Activated B cell treated with CpG ODN at 0.5 μM for 24 hours (primary cell): ENCODE measurements around the gene PSAT1. TPM values are rescaled to one million over a fixed set of nuclear protein-coding genes. Genes with fewer than 3 reads are reported as not detected.

Experiments used
- ATAC-seq: fragments of 200-7000 bp; cut with Tn5 transposase; one replicate; pipeline ENCODE4 v1.10.0; 2021; ENCODE audit warnings: low read depth, mild to moderate bottlenecking, moderate library complexity
- CTCF ChIA-PET: fragments of 350-600 bp; sonication (Branson Sonifier 250); formaldehyde crosslinking; loops from one replicate; lab custom pipeline; 2021; ENCODE audit warnings: antibody characterized with exemption; lab: Charles Lee
- POLR2A ChIA-PET: fragments of 350-600 bp; sonication (Branson Sonifier 250); formaldehyde crosslinking; loops from one replicate; lab custom pipeline; 2021; ENCODE audit warnings: antibody characterized with exemption; lab: Charles Lee
- DNase-seq: peaks from one replicate; pipeline ENCODE4 v3.0.0; 2022
- H3K27ac Mint-ChIP-seq: one replicate; pipeline ENCODE4 v1.8.0; 2020; ENCODE audit warnings: mixed read lengths
- H3K27me3 Mint-ChIP-seq: one replicate; pipeline ENCODE4 v1.8.0; 2021; ENCODE audit warnings: mixed read lengths
- H3K36me3 Mint-ChIP-seq: one replicate; pipeline ENCODE4 v1.8.0; 2021; ENCODE audit warnings: low read depth, mixed read lengths
- H3K4me1 Mint-ChIP-seq: one replicate; pipeline ENCODE4 v1.8.0; 2021; ENCODE audit warnings: mixed read lengths
- H3K4me3 Mint-ChIP-seq: one replicate; pipeline ENCODE4 v1.8.0; 2020; ENCODE audit warnings: mild to moderate bottlenecking, mixed read lengths
- H3K9me3 Mint-ChIP-seq: one replicate; pipeline ENCODE4 v1.8.0; 2020; ENCODE audit warnings: mixed read lengths
- intact Hi-C: fragments of 100-400 bp; cut with micrococcal nuclease; formaldehyde crosslinking; loops from one replicate; pipeline ENCODE4 v1.15.1; 2024
- total RNA-seq: library from RNA; stranded (reverse); gene quantifications from 2 replicates; pipeline ENCODE4 v1.2.3, GENCODE V29; 2022
- TF ChIP-seq, protein P1 (sequence below): fragments of 200-600 bp; IDR thresholded peaks from one replicate; pipeline ENCODE4 v1.8.0; 2022; ENCODE audit warnings: antibody characterized with exemption, mild to moderate bottlenecking

The PSAT1 gene
- total RNA-seq, 1 donor from 2014 or later, result 59.4 TPM

DNA sequence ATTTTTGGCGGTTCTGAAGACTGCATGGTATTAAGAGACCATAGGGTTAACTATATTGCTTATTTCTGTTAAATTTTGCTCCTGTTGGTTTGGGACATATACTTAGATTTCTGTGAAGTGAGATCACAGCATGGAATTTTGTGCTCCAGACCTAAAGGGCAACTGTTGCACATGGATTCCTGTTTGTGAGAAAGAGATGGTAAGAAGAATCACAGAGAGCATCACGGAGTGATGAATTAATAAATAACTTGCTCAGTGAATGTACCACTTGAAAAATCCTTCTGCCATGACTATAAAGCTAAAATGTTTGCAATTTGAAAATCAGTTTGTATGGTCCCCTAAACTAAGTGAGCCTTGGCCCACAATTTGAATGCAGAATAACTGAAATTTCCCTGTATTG is 4.5 kb downstream of the PSAT1 start:
- intact Hi-C loops, result no loop called here
- ATAC-seq (no peak), DNase-seq (no peak)
- Mint-ChIP-seq H3K27me3 (peaks cover 7% of the 10 kb centered on the region), H3K27ac (no peak overlapping the region), H3K36me3 (peaks cover 54% of the 10 kb centered on the region), H3K4me3 (no peak overlapping the region), H3K4me1 (peaks cover 16% of the 10 kb centered on the region), H3K9me3 (no peaks in the 10 kb centered on the region)
- TF ChIP-seq, protein P1, sequence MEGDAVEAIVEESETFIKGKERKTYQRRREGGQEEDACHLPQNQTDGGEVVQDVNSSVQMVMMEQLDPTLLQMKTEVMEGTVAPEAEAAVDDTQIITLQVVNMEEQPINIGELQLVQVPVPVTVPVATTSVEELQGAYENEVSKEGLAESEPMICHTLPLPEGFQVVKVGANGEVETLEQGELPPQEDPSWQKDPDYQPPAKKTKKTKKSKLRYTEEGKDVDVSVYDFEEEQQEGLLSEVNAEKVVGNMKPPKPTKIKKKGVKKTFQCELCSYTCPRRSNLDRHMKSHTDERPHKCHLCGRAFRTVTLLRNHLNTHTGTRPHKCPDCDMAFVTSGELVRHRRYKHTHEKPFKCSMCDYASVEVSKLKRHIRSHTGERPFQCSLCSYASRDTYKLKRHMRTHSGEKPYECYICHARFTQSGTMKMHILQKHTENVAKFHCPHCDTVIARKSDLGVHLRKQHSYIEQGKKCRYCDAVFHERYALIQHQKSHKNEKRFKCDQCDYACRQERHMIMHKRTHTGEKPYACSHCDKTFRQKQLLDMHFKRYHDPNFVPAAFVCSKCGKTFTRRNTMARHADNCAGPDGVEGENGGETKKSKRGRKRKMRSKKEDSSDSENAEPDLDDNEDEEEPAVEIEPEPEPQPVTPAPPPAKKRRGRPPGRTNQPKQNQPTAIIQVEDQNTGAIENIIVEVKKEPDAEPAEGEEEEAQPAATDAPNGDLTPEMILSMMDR, result no peak
- POLR2A ChIA-PET, result no interaction called here
- CTCF ChIA-PET, result no interaction called here

DNA sequence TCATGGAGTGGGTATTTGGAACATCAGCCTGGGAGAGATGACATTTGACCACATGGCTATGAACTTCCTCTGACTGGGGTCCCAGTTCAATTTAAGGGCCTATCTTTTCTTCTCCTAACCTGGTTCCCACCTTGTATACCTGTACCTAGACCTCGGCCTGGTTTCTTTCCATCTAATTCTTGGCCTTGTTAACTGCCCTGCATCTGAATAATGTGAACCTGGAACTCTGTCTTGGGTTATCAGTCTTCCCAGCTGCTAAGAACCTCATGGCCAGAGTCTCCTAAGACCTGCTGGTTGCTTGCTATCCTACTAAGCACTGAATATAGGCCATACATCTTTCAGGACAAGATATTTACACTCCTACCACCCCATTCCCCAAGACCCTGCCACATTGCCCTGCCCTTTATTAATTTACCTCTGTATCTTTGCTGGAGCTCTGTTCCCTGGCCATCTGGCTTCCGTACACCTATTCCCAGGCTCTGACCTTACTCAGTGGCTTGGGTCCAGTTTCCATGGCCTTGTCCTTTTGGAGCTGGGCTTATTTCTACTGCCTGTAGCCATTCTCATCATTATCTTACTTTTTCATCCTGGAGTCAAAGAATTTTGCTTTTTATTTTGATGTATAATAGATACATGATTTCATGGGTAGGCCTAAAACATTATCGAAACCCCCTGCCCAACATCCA is 6.6 kb downstream of the PSAT1 start:
- H3K9me3 Mint-ChIP-seq, result no peaks in the 10 kb centered on the region
- peaks cover 2% of the 10 kb centered on the region for H3K4me1 Mint-ChIP-seq
- DNase-seq (no peak), ATAC-seq (no peak)
- H3K27me3 Mint-ChIP-seq, result peaks cover 4% of the 10 kb centered on the region
- H3K36me3 Mint-ChIP-seq, result peaks cover 69% of the 10 kb centered on the region
- no peak overlapping the region for H3K4me3 Mint-ChIP-seq
- intact Hi-C loops, result no loop called here
- POLR2A ChIA-PET, result no interaction called here
- CTCF ChIA-PET, result no interaction called here
- no peak overlapping the region for H3K27ac Mint-ChIP-seq
- TF ChIP-seq, protein P1, result no peak

DNA sequence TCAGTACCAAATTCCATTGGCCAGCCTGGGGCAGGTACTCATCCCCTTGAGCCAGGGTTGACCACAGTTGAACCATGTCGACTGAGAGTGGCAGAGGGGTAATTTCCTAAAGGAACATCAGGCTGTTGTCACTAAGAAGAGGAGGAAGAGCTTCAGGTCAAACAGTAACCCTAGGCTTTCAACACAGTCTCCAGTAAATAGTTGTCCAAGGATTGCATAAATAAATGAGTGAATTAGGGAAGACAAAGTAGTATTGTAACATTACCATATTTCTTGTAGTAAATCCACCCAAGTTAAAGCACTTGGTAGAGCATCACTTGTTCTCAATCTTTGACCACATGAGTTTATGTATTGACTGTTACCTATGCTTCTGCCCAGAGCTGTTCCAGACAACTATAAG is 7.4 kb downstream of the PSAT1 start:
- no peaks in the 10 kb centered on the region for H3K4me1 Mint-ChIP-seq
- POLR2A ChIA-PET, result no interaction called here

DNA sequence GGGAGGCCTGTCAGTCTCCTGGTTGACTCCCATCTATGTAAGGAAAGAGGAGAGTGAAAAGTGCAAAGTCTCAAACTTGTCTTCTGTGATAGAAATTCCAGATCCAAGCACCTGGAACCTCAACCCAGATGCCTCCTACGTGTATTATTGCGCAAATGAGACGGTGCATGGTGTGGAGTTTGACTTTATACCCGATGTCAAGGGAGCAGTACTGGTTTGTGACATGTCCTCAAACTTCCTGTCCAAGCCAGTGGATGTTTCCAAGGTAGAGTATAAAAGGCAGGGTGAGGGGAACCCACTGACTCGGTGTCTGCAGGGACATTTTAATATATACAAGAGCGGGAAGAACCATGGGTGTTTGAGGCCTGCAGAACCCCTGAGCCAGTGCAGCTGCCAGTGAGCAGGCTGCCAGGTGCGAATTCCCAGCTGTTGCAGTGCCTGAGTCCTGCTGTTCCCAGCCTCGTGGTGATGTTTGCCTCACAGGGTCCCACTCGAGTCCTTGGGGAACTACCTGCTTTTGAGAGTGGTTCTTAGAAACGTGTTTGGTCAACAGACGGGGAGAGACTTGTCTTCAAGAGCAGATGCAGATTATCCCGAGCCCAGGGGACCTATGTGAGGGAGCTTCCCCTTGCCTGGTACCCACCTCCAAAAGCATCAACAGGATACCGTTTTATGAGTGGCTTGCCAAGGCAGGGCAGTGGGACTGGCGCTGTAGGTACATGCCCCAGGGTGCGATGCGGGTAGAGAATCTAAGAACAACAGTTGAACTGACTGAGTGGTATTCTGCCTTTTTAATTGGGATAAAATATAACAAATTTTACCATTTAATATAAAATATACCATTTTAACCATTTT is 9.5 kb downstream of the PSAT1 start:
- Mint-ChIP-seq H3K36me3 (peaks cover 76% of the 10 kb centered on the region), H3K27me3 (no peaks in the 10 kb centered on the region), H3K9me3 (no peaks in the 10 kb centered on the region), H3K4me3 (no peak overlapping the region), H3K4me1 (no peaks in the 10 kb centered on the region), H3K27ac (no peak overlapping the region)
- POLR2A ChIA-PET, result no interaction called here
- intact Hi-C loops, result no loop called here
- ATAC-seq (no peak), DNase-seq (no peak)
- TF ChIP-seq, protein P1, result no peak
- CTCF ChIA-PET, result no interaction called here

More for the DNA sequence above, 7.4 kb downstream of the PSAT1 start:
- Mint-ChIP-seq H3K36me3 (peaks cover 71% of the 10 kb centered on the region), H3K27me3 (peaks cover 4% of the 10 kb centered on the region), H3K9me3 (no peaks in the 10 kb centered on the region), H3K4me3 (no peak overlapping the region), H3K27ac (no peak overlapping the region)
- CTCF ChIA-PET, result no interaction called here
- intact Hi-C loops, result no loop called here
- TF ChIP-seq, protein P1, result no peak
- DNase-seq (no peak), ATAC-seq (no peak)

GRCh38 chr9:78307360-78307759 is 10.4 kb downstream of the PSAT1 start:
- intact Hi-C loops, result no loop called here
- CTCF ChIA-PET, result no interaction called here
- DNase-seq, result no peak

More at GRCh38 chr9:78307360-78307759, 10.4 kb downstream of the PSAT1 start:
- Mint-ChIP-seq H3K9me3 (no peaks in the 10 kb centered on the region), H3K27me3 (no peaks in the 10 kb centered on the region), H3K4me1 (no peaks in the 10 kb centered on the region), H3K4me3 (no peak overlapping the region), H3K36me3 (peaks cover 72% of the 10 kb centered on the region), H3K27ac (no peak overlapping the region)
- POLR2A ChIA-PET, result no interaction called here
- no peak for ATAC-seq
- TF ChIP-seq, protein P1, result no peak
